GM12874 (cell line): ENCODE results near the gene DLK1.

Experiments used
- TF ChIP-seq, protein P1 (sequence below): IDR thresholded peaks from 2 replicates; pipeline ENCODE4 v1.5.1; 2011; ENCODE audit warnings: low read depth, mild to moderate bottlenecking, control low read depth, low read length, moderate library complexity; ENCODE audit not compliant: insufficient read depth

The DLK1 gene

GRCh38 chr14:100688598-100689461, 37.9 kb upstream of the DLK1 start:
- TF ChIP-seq, protein P1, sequence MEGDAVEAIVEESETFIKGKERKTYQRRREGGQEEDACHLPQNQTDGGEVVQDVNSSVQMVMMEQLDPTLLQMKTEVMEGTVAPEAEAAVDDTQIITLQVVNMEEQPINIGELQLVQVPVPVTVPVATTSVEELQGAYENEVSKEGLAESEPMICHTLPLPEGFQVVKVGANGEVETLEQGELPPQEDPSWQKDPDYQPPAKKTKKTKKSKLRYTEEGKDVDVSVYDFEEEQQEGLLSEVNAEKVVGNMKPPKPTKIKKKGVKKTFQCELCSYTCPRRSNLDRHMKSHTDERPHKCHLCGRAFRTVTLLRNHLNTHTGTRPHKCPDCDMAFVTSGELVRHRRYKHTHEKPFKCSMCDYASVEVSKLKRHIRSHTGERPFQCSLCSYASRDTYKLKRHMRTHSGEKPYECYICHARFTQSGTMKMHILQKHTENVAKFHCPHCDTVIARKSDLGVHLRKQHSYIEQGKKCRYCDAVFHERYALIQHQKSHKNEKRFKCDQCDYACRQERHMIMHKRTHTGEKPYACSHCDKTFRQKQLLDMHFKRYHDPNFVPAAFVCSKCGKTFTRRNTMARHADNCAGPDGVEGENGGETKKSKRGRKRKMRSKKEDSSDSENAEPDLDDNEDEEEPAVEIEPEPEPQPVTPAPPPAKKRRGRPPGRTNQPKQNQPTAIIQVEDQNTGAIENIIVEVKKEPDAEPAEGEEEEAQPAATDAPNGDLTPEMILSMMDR = no peak

GRCh38 chr14:100690672-100691071, 36.0 kb upstream of the DLK1 start:
- TF ChIP-seq, protein P1 = no peak

GRCh38 chr14:100691395-100692056, 35.2 kb upstream of the DLK1 start:
- TF ChIP-seq, protein P1 = no peak

DNA sequence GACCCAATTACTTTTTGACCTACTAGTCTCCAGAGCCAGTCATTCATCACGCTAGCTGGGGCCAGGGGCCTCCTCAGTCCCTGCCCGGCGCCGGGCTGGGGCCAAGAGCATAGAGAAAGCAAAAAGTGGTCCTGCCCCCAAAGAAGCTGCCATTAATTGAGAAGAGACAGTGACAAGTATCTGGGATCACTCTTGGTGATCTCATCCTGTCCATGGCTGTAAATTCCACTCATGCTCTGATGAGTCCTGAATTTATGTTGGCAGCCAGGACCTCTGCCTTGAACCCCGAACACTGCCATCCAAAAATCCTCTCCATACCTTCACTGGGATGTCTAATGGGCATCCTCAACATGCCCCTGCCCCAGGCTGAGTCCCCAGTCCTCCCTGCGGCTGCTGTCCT, 34.4 kb upstream of the DLK1 start:
- TF ChIP-seq, protein P1 = no peak

- TF ChIP-seq, protein P1 = no peak
Measured at GRCh38 chr14:100692859-100693558, 33.7 kb upstream of the DLK1 start.

DNA sequence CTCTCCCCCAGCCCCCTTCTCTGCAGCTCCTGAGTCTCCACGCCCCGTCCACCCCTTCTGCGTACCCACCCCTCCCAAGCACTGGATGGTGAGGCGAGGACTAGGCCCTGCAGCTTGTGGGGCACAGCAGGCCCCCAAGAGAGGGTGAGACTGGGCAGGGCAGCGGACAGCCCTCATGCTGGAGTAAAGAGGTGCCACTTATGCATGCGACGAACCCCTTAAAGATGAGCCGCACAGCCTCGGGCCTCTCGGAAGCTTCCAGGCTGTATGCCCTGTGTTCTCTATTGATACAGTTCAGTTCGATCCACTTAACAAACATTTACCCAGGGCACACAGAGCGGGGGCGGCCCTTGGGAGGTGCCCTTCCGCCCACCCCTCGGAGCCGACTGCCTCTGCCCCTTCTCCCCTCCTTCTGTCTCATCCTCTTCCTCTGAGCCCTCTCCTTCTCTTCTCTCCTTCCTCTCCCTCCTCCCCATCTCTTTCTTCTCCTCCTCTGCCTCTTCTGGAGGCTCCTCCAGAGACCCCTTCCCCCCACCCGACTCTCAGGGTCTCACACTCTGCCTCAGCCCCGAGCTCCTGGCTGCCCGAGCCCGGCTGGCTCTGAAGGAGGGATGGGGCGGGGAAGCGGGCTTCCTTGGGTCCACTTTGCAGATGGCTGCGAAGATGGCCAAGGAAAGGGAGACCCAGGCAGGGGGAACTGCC, 32.7 kb upstream of the DLK1 start:
- TF ChIP-seq, protein P1 = no peak
